Coronary artery (tissue), 2 donors: ENCODE data around the gene ATAD5.
"Not testable (repeated sequence)": the region's sequence is repeated elsewhere in the genome, so short reads cannot be mapped to it uniquely, and the experiment has no call there.

ENCODE experiments used
- DNase-seq: peaks from one replicate; pipeline ENCODE4 v3.0.0-alpha.2; 2017; ENCODE audit warnings: low spot score
- H3K27ac ChIP-seq, 2 donors: fragments of 200-600 bp; sonication (generic); one replicate each; pipeline ENCODE4 v1.5.1; 2016 to 2019
- H3K4me3 ChIP-seq: fragments of 200-600 bp; sonication (generic); 2 replicates; pipeline ENCODE4 v1.5.1; 2016; ENCODE audit warnings: mild to moderate bottlenecking, moderate library complexity
- TF ChIP-seq, protein P1 (sequence below): fragments of 200-600 bp; sonication (generic); IDR thresholded peaks from one replicate; pipeline ENCODE4 v1.5.1; 2019; ENCODE audit warnings: antibody characterized with exemption

ATAD5 gene

GRCh38 chr17:30926516-30926915 lies 94.8 kb downstream of the ATAD5 start:
- TF ChIP-seq, protein P1, sequence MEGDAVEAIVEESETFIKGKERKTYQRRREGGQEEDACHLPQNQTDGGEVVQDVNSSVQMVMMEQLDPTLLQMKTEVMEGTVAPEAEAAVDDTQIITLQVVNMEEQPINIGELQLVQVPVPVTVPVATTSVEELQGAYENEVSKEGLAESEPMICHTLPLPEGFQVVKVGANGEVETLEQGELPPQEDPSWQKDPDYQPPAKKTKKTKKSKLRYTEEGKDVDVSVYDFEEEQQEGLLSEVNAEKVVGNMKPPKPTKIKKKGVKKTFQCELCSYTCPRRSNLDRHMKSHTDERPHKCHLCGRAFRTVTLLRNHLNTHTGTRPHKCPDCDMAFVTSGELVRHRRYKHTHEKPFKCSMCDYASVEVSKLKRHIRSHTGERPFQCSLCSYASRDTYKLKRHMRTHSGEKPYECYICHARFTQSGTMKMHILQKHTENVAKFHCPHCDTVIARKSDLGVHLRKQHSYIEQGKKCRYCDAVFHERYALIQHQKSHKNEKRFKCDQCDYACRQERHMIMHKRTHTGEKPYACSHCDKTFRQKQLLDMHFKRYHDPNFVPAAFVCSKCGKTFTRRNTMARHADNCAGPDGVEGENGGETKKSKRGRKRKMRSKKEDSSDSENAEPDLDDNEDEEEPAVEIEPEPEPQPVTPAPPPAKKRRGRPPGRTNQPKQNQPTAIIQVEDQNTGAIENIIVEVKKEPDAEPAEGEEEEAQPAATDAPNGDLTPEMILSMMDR = no peak
- H3K4me3 ChIP-seq = no peak overlapping the region
- no peak overlapping the region for H3K27ac ChIP-seq
- no peak for DNase-seq

- TF ChIP-seq, protein P1 = no peak
- H3K4me3 ChIP-seq = no peak overlapping the region
- no peak for DNase-seq
- H3K27ac ChIP-seq = no peak overlapping the region
Observed at GRCh38 chr17:30927756-30928155, 96.0 kb downstream of the ATAD5 start.

DNA sequence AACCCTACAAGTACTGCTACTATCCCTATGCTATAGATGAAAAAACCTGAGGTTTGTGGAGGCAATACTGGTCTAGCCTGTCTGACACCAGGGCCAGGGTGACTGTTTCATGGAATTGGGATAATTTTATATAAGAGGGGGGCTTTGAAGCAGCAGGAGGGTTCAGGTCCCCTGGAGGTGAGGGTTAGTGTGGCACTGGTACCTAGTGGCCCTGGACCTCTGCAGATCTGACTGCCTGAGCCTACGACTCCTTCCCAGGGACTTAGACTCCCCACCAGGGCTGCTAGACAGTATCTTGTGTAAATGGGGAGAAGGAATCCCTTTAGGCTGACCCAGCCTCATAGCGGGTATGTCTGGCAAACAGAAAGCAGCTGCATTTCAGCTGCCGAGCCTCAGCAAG lies 96.8 kb downstream of the ATAD5 start:
- DNase-seq = no peak
- TF ChIP-seq, protein P1 = no peak
- Histone ChIP-seq H3K27ac (no peak overlapping the region), H3K4me3 (no peak overlapping the region)

DNA sequence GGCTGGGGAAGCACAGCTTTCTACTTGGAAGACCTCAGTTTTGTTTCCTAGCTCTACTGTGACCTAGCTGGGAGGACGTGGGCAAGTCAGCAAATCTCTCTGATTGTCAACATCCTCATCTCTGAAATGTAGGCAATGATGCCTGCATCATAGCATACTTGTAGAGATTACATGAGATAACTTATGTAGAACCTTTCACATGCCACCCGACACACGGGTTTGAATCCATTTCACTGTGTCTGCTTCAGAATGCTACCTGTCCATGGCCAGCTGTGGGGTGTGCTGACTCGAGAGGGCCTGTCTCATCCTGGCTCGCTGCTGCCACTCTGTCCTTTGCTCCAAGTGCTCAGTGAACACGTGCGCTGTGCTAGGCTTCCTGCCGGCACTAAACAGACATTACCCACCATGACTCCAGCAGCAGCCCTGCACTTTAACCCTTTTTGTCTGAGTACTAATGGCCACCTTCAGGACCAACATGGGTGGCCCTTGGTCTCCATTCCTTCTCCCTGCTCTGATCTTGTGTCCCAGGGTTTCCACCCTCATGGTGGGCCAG lies 97.4 kb downstream of the ATAD5 start:
- TF ChIP-seq, protein P1 = no peak
- Histone ChIP-seq H3K4me3 (no peak overlapping the region), H3K27ac (no peak overlapping the region)
- no peak for DNase-seq

- not testable (repeated sequence) for DNase-seq, H3K27ac ChIP-seq, H3K4me3 ChIP-seq
Observed at GRCh38 chr17:30929861-30930260, 98.1 kb downstream of the ATAD5 start.

DNA sequence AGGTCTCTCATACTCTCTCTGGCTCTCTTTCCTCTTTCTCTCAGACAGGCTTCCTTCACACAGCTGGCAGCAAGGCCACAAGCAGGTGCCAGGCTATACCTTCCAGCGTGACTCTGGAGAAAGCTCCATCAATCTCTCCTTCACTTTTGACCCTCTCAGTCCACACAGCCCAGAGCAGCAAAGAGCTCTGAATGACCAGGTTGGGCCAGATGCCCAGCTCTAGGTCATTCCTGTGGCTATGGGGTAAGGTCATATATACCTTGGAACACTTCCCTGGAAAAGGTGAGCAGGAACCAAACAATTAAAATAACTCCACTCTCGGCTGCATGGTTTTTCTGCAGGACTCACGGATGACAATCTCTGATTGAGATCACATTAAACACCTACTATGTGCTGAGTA lies 98.7 kb downstream of the ATAD5 start:
- Histone ChIP-seq H3K27ac (no peak overlapping the region), H3K4me3 (no peak overlapping the region)
- TF ChIP-seq, protein P1 = no peak
- no peak for DNase-seq

GRCh38 chr17:30931582-30931981 lies 99.8 kb downstream of the ATAD5 start:
- H3K4me3 ChIP-seq, DNase-seq, H3K27ac ChIP-seq: not testable (repeated sequence)

- TF ChIP-seq, protein P1 = no peak
- DNase-seq = no peak
- no peak overlapping the region for H3K27ac ChIP-seq
- H3K4me3 ChIP-seq = no peak overlapping the region
Observed at GRCh38 chr17:30933966-30934365, 102.2 kb downstream of the ATAD5 start.
